ENCODE data around the gene KIF26B.

Gene KIF26B

DNA sequence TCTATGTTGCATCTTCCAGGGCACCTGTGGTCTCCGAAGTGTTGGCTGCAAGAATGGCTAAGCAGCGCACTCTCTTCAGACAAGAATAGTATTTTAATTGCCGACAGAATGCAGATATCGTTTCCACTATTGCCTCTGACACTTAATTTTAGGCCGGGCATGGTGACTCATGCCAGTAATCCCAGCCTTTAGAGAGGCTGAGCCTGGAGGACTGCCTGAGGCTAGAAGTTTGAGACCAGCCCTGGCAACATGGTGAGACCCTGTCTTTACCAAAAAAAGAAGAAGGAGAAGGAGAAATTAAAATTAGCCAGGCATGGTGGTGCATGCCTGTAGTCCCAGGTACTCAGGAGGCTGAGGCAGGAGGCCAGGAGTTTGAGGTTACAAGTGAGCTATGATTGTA, 306.9 kb downstream of the KIF26B start:
- TF ChIP-seq, protein P1, sequence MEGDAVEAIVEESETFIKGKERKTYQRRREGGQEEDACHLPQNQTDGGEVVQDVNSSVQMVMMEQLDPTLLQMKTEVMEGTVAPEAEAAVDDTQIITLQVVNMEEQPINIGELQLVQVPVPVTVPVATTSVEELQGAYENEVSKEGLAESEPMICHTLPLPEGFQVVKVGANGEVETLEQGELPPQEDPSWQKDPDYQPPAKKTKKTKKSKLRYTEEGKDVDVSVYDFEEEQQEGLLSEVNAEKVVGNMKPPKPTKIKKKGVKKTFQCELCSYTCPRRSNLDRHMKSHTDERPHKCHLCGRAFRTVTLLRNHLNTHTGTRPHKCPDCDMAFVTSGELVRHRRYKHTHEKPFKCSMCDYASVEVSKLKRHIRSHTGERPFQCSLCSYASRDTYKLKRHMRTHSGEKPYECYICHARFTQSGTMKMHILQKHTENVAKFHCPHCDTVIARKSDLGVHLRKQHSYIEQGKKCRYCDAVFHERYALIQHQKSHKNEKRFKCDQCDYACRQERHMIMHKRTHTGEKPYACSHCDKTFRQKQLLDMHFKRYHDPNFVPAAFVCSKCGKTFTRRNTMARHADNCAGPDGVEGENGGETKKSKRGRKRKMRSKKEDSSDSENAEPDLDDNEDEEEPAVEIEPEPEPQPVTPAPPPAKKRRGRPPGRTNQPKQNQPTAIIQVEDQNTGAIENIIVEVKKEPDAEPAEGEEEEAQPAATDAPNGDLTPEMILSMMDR (conservative IDR thresholded peaks at IDR 0.05), result no peak
- H3K27ac ChIP-seq, result no peak overlapping the region

DNA sequence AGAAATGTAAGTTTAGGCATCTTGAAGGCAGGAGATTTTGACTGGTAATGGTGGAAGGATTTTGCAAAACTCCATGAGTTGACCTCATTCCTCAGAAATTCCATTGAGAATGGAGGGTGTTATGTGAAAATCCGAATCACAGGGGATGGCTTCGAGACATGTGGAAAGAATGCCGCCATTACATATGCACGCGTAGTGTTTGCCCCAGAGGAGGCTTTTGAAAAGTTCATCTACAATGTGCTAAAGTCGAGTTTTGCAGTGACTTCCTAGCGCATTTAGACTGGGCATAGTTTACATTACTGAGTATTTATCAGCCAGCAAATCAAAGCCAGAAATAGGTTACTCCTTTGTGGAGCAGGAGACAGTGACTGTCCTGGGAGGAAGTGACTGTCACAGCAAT, 307.4 kb downstream of the KIF26B start:
- TF ChIP-seq, protein P1 (conservative IDR thresholded peaks at IDR 0.05), result no peak
- no peak overlapping the region for H3K27ac ChIP-seq

DNA sequence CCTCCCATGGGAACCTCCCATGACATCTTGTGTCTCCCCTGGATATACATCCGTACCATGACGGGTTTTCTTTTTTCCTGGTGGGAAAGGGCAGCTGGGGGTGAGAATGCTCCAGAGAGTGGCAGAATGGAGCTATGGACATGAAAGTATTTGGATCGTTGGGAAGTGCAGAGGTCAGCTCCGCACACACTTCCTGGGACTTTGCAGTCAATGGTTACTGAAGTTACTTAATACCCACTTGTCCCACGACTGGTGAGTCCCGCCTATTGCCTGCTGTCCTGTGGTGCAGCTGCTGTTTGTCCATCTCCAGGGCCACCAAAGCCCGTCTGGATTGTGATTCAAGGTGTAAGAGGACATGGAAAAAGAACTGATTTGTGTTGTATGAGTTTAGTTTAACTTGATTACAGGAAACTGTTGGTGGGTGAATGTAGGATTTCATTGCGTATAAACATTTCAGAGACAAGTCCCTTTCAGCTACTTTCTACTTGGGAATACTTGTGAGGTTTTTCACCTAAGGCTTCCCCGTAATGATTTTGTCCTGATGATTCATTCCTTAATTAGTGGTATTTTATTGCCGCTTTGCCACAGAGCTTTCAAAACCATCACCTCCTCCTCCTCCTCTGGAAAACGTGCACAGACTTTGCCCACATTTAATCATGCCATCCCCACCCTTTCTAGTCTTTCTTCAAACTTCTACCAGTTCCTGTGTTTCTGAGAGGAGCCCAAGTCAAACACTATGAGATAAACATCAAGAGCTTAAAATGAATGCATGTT, 308.8 kb downstream of the KIF26B start:
- no peak overlapping the region for H3K27ac ChIP-seq
- TF ChIP-seq, protein P1 (conservative IDR thresholded peaks at IDR 0.05), result no peak

DNA sequence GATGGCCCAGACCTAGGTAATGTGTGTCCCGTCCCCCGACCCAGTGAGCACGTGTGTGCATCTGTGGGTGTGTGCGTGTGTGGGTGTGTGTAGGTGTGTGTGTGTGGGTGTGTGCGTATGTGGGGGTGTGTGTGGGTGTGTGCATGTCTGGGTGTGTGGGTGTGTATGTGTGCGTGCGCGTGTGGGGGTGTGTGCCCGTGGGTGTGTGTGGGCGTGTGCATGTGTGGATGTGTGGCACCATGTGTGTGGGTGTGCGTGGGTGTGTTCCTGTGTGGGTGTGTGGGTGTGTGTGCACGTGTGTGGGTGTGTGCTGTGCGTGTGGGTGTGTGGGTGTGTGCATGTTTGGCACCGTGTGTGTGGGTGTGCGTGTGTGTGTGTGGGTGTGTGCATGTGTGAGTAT, 309.5 kb downstream of the KIF26B start:
- H3K27ac ChIP-seq, result no peak overlapping the region
- TF ChIP-seq, protein P1 (conservative IDR thresholded peaks at IDR 0.05), result no peak

DNA sequence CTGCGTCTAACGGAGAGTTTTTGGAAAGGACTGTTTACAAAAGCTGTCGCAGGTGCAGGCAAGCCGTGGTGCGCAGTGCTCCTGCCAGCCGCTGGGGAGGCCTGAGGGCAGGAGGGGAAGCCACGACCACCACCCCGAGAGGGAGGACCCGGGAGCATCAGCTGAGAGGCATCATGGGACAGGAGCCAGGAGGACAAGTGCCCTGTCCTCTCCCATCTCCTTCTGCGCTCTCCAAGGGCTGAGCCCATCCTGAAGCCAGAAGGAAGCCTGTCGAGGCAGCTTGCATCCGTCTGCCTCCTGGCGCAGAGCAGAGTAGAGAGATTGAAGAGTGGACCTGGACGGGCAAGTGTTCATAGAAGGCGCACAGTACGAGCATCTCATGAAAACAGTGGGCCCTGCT, 310.9 kb downstream of the KIF26B start:
- TF ChIP-seq, protein P1 (conservative IDR thresholded peaks at IDR 0.05), result no peak
- H3K27ac ChIP-seq, result no peak overlapping the region

DNA sequence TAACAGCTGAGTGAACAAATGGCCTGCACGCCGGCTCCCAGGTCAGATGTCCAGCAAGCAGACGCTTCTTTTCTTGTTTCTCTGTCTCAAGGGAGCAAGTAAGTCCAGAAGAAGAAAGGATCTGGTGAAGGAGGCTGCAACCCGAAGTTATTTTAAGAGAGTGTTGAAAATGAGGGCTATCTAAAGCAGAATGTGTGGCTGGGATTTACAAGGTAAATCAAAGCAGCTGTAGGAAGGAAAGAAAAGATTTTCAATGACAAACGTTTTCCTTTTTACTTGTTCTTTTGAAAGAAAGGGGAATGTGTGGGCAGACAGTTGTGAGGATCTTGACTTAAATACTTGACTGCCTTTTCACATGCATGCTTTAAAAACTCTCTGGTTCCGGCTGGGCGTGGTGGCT, 311.5 kb downstream of the KIF26B start:
- TF ChIP-seq, protein P1 (conservative IDR thresholded peaks at IDR 0.05), result no peak

DNA sequence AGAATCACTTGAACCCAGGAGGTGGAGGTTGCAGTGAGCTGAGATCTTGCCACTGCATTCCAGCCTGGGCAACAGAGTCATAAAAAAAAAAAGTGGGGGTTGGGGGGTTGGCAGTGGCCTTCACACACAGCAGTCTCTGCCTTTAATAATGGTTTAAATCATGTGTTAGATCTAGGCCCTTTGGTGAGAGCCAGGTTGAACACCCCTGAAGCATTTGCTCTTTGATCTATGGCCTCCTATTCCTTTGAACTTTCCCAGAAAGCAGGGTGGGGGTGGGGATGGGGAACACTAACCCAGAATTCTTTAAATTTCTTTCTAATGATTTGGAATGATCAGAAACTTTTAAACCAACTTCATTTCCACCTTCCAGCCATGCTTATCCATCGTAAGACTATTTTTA, 313.0 kb downstream of the KIF26B start:
- H3K27ac ChIP-seq, result no peak overlapping the region
- TF ChIP-seq, protein P1 (conservative IDR thresholded peaks at IDR 0.05), result no peak

More for the DNA sequence above, 311.5 kb downstream of the KIF26B start:
- H3K27ac ChIP-seq, result no peak overlapping the region

Measured in VCaP (cell line).